ENCODE results near the gene TMEM125. TPM values are rescaled to one million over a fixed set of nuclear protein-coding genes. Genes with fewer than 3 reads are reported as not detected.

TMEM125 gene
- total and polyA plus RNA-seq, 7 donors, result not detected

DNA sequence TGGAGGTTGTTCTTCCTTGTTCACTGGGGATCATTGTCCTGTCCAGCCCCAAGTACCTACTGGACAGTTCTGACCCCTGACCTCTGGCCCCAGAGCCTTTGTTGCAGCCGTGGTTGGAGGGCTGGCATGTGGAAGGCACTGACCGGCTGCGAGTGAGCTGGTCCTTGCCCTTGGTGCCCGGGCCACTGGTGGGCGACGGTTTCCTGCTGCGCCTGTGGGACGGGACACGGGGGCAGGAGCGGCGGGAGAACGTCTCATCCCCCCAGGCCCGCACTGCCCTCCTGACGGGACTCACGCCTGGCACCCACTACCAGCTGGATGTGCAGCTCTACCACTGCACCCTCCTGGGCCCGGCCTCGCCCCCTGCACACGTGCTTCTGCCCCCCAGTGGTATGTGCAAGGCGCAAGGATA lies 42.4 kb downstream of the TMEM125 start:
- ATAC-seq, result no peak

DNA sequence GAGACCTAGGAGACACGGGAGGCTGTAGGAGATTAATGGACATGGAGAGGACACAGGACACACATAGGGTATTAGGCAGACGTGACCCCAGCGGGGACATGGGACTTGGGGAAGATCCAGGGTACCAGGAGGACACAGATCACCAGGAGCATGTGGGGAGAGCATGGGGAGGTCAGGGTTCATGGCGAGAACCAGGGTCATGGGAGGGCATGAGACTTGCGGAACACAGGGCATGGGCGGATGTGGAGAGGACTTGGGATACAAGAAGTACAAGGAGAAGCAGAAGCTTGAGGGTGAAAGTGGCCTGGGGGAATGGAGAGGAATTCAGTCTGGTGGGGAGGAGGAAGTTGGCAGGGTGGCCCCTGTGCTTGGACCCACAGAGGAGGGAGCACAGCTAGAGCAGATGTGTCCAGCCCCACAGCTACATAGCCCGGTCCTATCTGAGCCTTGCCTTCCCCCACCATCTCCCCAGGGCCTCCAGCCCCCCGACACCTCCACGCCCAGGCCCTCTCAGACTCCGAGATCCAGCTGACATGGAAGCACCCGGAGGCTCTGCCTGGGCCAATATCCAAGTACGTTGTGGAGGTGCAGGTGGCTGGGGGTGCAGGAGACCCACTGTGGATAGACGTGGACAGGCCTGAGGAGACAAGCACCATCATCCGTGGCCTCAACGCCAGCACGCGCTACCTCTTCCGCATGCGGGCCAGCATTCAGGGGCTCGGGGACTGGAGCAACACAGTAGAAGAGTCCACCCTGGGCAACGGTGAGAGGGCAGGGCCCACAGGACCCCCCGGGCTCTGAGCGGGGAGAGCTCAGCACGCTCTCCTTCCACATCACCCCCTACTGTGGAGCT lies 43.1 kb downstream of the TMEM125 start:
- 83 to 86% (median 85%) methylated on average over 22 to 24 of the region's 24 CpGs for WGBS, 3 donors
- DNase-seq, result no peak
- H3K4me1 ChIP-seq, result no peaks in the 10 kb centered on the region
- TF ChIP-seq CTCF (IDR thresholded peaks at IDR 0.05), result no peak
- no peak overlapping the region for H3K27ac ChIP-seq
- intact Hi-C loops (cut with DNase I), result loop anchor here in 1 of 2 donors (10.0 kb wide), 1 partner anchor 1168 kb away; no protein-coding TSS in a partner anchor
- no peak overlapping the region for H3K4me3 ChIP-seq
- no peaks in the 10 kb centered on the region for H3K27me3 ChIP-seq (ENCODE audit: insufficient read depth in 3 of 3, low read length in 2 of 3)
- no peaks in the 10 kb centered on the region for H3K9me3 ChIP-seq
- ATAC-seq, result no peak
- H3K36me3 ChIP-seq (ENCODE audit: insufficient read depth in 1 of 2, low read depth in 1 of 2), result no peaks in the 10 kb centered on the region

More for the DNA sequence above, 42.4 kb downstream of the TMEM125 start:
- Histone ChIP-seq H3K36me3 (ENCODE audit: insufficient read depth in 1 of 2, low read depth in 1 of 2) (no peaks in the 10 kb centered on the region), H3K27ac (no peak overlapping the region), H3K9me3 (no peaks in the 10 kb centered on the region), H3K4me1 (no peaks in the 10 kb centered on the region), H3K4me3 (no peak overlapping the region), H3K27me3 (ENCODE audit: insufficient read depth in 3 of 3, low read length in 2 of 3) (no peaks in the 10 kb centered on the region)
- intact Hi-C loops (cut with DNase I), result loop anchor here in 1 of 2 donors (10.0 kb wide), 1 partner anchor 1167 kb away; no protein-coding TSS in a partner anchor
- DNase-seq, result no peak
- 81 to 88% (median 86%) methylated on average over 19 of the region's 19 CpGs for WGBS, 3 donors
- no peak for TF ChIP-seq CTCF (IDR thresholded peaks at IDR 0.05)

- Histone ChIP-seq H3K4me3 (no peak overlapping the region), H3K27ac (no peak overlapping the region), H3K9me3 (no peaks in the 10 kb centered on the region), H3K4me1 (no peaks in the 10 kb centered on the region), H3K27me3 (ENCODE audit: insufficient read depth in 3 of 3, low read length in 2 of 3) (no peaks in the 10 kb centered on the region), H3K36me3 (ENCODE audit: insufficient read depth in 1 of 2, low read depth in 1 of 2) (no peaks in the 10 kb centered on the region)
- no peak for ATAC-seq
- no peak for TF ChIP-seq CTCF (IDR thresholded peaks at IDR 0.05)
- WGBS, 3 donors, result 91 to 93% (median 93%) methylated on average over 10 of the region's 10 CpGs
- DNase-seq, result no peak
- intact Hi-C loops (cut with DNase I), result loop anchor here in 1 of 2 donors (10.0 kb wide), 1 partner anchor 1169 kb away; no protein-coding TSS in a partner anchor
Measured at GRCh38 chr1:43313771-43314170, 44.0 kb downstream of the TMEM125 start.

- Histone ChIP-seq H3K9me3 (no peaks in the 10 kb centered on the region), H3K36me3 (ENCODE audit: insufficient read depth in 1 of 2, low read depth in 1 of 2) (no peaks in the 10 kb centered on the region), H3K4me1 (no peaks in the 10 kb centered on the region), H3K27ac (no peak overlapping the region), H3K4me3 (no peak overlapping the region), H3K27me3 (ENCODE audit: insufficient read depth in 3 of 3, low read length in 2 of 3) (no peaks in the 10 kb centered on the region)
- WGBS, 3 donors, result 84 to 93% (median 92%) methylated on average over 5 of the region's 5 CpGs
- no peak for TF ChIP-seq CTCF (IDR thresholded peaks at IDR 0.05)
- DNase-seq, result peak in 1 of 2 donors; percentile 18
- intact Hi-C loops (cut with DNase I), result loop anchor here in 1 of 2 donors (10.0 kb wide), 1 partner anchor 1169 kb away; no protein-coding TSS in a partner anchor
- ATAC-seq, result no peak
Measured at GRCh38 chr1:43314233-43314632, 44.5 kb downstream of the TMEM125 start.
